Fibroblast of skin of scalp (primary cell): ENCODE data around the gene TMEM272. TPM values are rescaled to one million over a fixed set of nuclear protein-coding genes. Genes with fewer than 3 reads are reported as not detected.

ENCODE experiments used
- DNase-seq: peaks from one replicate; pipeline ENCODE4 v3.0.0-alpha.2; 2013
- polyA plus RNA-seq, 2 experiments: library from polyadenylated mRNA; unstranded; fragments of 120-200 nt; gene quantifications; one replicate each; pipeline ENCODE4 v1.2.1, GENCODE V29; 2013; ENCODE audit not compliant: insufficient read length in 2 of 2

The TMEM272 gene
- not detected for polyA plus RNA-seq (2013, experiment 1 of 2; ENCODE audit: insufficient read length)
- not detected for polyA plus RNA-seq (2013, experiment 2 of 2; ENCODE audit: insufficient read length)

DNA sequence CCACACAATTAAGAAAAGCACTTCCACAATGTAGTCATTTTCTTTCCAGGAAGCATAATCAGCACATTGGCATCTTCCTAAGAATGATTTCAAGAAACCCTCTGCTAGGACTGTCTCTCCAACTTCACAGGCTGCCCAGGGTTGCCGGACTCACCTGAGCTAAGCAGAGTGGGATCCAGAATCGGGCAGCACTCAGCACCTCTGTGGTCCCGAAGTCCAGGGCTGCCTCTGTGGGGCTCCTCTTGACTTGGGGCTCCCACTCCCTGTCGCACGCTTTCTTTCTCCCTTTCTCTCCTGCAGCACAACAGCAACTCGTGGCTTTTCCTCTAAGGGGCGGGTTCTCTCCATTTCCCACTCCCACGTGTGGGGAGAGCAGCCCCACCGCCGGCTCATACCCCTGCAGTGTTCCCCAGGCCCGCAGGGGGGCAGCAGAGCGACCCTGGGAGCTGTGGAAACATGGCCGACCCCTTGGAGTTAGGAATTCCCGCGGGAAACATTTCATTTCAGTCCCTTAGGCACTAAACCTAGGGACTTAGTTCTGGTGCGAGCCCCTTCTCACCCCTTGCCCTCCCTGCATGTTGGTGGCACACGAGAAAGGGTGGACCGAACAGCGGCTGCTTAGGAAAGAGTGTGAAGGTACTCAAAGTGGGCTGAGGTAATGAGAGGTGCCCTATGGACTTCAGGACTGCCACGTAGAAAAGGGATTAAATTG, at the start of gene TMEM272:
TMEM272 (minus strand) TSS at position 316 of the 712 bp plus-strand sequence. CDS start 6,647 bp downstream, outside the sequence.
- DNase-seq, result peak; percentile 43

- DNase-seq, result no peak
These were observed 49.3 kb upstream of the TMEM272 start for GRCh38 chr13:51894239-51894638.

DNA sequence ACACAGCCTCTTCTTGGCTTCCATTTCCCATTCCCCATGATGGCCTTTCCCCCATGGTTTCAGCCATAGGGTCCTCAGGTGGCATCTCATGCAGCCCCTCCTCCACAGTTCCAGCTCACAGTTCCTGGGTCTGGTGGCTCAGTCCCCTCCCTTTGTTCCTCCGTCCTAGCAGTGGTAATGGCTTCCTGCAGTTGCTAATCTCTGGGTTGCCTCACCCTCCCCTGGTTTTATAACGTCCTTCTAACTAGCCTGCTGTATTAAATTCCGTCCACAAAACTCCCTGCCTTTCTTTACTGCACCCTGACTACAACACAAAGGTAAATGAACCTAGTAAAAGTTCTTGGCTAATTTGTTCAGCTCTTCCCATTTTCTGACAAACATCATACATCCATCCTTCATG, 47.7 kb upstream of the TMEM272 start:
- no peak for DNase-seq

DNA sequence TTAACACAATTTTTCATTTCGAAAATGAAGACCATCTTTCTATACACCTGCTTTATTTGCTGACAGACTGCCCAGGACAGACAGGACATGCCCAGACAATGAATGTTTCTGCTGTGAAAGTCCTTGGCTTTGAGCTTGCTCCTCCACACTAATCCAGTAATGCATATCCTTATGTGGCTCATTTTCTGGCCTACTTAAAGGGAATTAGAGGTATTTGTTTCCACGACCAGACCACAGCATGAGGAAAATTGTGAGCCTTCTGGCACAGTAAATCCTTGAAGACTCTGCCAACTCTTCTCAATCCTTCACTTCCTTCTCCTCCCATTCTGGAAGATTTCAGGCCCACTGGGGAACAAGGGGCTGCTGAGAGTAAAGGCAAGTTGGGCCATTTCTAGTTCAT, 42.5 kb upstream of the TMEM272 start:
- no peak for DNase-seq

DNA sequence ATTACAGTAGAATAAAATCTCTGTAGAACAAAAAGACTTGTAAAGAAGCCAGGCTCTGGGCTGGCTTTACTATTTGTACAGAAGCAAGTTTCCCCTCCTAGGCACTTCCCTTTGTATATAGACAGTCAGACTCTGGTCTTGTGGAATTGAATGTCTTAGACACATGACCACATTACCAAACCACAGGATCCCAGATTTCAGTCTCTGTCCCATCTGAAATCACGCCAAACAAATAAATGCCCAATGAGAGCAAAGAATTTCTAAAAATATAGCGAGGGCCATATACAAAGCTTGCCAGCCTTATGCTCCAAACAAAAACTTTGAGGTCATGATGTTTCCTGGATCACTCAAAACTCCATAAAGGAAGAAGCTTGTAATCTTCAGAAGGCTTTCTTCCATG, 40.7 kb upstream of the TMEM272 start:
- no peak for DNase-seq

- DNase-seq, result no peak
These were observed 38.2 kb upstream of the TMEM272 start for GRCh38 chr13:51883226-51883600.

DNA sequence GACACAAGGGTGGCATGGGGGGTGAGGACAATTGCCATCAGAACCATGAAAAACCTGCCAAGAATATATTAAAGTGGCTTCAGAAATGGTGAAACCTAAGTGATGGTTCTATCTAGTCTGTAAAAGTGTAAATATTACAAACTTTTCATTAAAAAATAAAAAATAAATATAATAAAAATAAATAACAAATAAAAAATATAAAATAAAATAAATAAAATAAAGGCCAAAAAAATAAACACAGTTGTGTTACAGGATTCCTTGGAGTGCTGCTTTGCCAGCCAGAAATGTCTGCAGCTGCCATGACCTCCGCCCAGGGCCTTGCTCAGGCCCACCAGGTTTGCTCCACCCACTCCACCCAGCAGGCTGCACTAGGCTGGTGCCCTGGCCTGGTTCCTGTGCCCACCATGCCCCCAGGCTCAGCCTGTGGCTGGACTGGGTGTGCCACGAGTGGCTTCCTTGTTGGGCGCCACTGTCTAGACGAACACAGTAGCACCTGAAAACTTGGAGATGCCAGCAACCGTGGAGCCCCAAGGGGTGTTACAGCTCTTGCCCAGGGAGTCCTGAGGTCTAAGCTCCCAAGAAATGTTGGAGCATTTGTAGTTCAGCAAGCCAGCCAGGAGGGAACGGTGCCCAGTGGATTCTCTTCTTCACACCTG, 37.7 kb upstream of the TMEM272 start:
- DNase-seq, result no peak

DNA sequence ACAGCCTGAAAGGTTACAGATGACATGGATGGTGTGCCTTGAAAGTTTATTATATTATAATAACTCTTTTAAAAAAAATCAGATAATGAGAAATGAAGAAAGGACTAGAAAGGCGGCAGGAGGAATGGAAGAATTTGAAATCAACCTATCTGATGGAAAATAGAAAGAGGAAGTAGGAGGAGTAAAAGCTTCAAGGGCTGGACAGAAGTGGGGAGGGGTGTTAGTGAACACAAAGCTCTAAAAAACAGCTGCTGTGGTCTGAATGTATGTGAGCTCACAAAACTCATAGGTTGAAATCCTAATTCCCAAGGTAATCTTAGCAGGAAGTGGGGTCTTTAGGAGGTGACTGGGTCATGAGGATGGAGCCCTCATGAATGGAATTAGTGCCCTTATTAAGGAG, 36.3 kb upstream of the TMEM272 start:
- no peak for DNase-seq

GRCh38 chr13:51879133-51879532, 34.2 kb upstream of the TMEM272 start:
- no peak for DNase-seq

DNA sequence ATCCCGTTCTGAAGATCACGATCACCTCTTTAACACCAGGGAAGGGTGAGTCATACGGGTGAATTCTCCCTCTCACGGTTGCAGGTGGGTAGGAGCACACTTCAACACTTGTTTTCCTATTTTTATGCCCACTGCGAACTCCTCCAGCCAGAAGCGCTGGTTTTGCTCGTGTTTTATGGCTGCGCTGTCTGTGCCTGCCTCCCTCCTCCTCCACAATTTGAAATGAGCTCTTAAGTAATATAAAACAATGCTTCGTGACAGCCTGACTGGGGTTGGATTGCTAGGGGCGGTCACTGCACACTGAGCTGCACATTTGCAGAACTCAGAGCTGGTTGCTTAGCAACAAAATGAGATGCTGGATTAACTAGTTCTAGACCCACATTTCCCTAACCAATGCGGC, 29.7 kb upstream of the TMEM272 start:
- no peak for DNase-seq

DNA sequence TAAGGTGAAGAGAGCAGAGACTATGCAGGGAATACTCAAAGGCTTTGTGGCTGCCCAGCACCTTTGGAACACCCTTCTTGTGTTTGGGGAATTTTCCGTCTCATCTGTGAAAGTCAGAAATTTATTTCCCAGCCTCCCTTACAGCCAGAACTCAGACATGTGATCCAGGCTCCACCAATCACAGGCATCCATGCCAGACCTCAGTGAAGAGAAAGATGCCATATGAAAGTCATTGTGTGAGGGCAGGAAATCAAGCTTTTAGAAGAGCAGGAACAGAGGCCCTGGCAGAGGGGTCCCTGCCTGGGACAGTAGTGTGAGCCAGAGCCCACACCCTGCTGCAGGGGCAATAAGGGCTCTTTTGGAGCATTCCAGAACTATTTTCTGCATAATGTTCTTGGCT, 28.9 kb upstream of the TMEM272 start:
- DNase-seq, result no peak

DNA sequence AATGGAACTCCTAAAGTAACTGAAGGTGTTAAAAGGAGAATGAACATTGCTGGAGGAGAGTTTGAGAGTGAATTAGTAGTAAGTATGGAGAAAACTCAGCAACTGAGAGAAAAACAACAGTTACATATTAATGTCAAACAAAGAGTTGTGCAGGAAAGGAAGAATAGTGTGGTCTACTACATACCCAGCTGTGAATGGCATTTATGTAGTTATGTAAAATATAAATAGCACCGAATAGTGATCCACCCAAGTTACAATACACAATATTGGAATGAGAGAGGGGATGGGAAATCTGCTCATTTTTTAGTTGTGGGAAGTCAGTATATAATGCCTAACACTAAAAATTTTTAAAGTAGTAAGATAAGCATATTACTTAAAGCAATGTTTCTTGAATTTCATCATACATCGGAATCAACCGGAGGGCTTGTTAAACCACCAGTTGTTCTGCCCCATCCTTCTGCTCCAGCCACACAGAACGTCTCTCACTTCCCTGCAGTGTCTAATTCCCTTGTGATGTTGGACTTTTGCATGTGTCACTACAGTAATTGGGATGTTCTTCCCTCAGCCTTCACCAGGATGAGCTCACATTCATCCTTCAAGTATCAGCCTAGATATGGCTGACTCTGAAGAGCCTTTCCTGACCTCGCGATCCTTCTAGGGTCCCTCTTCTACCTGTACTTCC, 28.3 kb upstream of the TMEM272 start:
- no peak for DNase-seq

DNA sequence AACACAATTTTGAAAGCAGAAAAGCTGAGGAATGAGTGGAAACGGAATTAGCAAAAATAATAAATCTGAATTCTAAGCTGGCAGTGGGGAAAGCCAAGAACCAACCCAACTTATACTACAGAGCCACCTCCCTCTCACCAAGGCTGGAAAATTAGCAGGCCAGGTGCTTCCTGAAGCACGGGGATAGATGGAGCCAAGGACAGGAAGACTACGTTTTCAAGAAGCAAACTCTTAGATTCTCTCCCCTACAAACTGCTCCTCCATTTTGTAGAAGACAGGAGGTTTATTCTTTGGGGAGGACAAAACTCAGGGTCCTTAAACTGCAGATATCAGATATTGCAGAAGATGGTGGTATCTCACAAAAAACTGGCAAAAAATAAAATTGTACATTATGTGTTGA, 25.6 kb upstream of the TMEM272 start:
- no peak for DNase-seq

- no peak for DNase-seq
These were observed 24.9 kb upstream of the TMEM272 start for GRCh38 chr13:51869916-51870315.

DNA sequence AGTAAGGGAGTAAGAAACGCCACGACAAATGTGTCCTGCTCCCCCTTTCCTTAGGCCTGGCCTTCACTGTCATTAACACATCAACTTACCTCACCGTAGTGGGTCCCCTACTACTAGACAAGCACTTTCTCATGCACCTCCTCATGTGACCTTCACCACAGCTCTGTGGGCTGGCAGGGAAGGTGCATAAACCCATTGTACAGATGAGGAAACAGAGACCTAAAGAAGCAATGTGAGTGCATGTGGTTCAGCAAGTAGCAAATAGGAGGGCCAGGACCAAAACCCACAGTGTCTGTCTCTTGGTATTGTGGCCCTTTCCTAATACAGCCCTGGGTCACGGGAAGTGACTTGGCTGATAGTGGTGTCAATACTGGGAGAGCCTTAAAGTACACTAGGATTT, 22.1 kb upstream of the TMEM272 start:
- DNase-seq, result no peak

DNA sequence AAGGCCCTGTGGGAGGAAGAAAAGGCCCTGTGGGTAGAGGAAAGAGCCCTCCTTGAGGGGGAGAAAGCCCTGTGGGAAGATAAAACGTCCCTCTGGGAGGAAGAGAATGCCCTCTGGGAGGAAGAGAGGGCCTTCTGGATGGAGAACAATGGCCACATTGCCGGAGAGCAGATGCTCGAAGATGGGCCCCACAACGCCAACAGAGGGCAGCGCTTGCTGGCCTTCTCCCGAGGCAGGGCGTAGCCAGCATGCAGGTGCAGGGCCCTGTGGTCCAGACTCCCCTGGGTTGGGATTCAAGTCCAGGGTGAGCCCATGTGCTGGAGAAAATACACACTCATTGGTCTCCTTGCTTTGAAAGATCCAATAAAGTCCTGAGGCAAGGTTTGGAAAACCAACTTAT, 20.9 kb upstream of the TMEM272 start:
- no peak for DNase-seq

DNA sequence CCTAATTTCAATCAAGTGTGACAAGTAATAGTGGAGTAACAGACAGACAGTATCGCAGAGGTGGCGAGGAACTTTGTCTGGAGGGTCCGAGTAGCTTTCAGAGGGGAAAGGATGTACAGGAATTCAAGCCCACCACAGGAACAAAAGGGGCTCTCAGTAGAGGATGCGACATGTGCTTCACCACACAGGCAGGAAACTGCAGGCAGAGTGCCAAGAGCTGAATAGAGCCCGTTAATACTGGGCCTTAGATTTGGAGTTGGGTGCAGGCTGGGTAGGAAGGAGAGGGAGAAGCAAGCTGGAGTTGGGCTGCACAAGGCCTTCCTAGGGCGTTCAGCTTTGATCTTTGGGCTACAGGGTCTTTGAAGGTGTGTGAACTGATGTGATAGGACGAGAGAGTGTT, 18.0 kb upstream of the TMEM272 start:
- no peak for DNase-seq

DNA sequence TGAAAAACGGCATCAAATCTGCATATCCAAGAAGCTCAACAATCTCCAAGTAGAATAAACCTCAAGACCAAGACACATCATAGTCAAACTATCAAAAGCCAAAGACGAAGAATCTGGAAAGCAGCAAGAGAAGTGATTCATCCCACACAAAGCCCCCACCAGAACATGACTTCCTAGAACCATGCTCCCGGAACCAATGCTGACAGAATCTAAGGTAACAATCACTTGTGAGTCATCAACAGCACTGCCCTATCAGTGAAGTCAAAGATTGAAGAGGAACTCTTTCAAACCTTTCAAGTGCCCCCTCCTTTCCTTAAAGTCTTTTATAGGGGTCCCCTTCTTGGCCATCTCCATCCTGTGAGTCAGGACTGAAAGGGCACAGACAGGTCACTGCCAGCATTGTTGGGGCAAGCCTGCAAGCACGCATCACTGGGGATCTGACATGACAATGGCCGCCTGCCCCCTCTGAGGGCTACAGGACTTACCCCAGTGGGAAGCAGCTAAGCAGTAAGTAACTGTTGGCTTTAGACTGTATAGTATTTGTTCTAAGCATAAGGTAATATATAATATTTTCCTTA, 16.8 kb upstream of the TMEM272 start, which contains the start of gene CCDC70:
CCDC70 (plus strand) TSS at position 247 of the 578 bp plus-strand sequence. CDS start 3,443 bp downstream, outside the sequence.
- peak; percentile 9 for DNase-seq

DNA sequence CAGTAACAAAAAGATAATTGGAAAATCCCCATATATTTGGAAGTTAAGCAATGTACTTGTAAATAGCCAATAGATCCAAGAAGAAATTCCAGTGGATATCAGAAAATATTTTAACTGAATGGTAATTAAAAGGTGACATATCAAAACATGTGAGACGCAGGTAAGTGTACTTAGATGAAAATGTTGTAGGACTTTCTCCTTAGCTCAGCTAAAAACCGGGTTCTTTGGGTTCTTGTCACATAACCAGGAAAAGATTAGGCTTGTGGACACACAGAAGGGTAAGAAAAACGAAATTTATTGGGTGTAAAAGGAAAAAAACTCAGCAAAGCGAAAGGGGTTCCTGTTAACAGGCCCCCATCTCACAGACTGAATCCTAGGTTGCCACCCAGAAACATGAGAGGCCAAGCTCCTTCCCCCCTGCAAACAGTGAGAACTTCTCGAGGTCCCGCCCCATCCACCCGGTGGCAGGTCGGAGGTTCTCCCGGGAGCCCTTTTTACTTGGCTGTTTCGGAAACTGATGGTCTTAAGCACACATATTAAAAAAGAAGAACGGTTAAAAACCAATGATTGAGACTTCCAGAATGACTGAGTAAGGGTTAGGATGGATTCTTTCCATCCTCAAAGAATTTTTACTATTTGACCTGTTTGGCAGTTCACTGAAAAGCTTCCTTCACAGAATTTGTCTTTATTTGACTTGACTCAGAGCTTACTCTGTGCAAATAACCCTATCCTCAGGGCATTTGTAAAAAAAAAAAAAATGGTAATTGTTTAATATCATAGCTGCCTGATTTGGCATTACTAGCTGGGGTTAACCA, 13.7 kb upstream of the TMEM272 start:
- no peak for DNase-seq

- no peak for DNase-seq
These were observed 12.0 kb upstream of the TMEM272 start for GRCh38 chr13:51856998-51857397.

DNA sequence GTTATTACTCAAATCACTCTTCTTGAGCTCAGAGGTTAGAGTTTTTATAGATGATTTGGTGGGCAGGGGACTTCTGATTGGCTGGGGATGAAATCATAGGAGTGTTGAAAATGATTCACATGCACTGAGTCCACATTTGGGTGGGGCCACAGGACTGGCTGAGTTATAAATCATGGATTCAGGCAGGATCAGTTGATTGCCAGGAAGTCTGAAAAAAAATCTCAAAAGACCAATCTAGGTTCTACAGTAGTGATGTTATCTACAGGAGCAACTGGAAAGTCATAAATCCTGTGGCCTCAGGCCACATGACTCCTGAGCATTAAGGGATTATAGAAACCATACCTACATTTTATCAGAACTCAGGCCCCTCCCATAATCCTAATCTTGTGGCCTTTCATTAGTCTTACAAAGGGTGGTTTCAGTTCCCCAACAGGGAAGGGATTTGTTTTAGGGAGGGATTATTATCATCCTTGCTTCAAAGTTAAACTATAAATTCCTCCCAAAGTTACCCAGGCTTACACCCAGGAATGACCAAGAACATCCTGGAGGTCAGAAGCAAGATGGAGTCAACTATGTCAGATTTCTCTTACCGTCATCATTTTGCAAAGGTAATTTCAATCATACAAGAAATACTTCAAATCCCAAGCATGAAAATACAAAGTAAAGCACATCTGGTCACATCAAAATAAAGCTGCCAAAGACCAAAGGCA, 11.2 kb upstream of the TMEM272 start:
- DNase-seq, result no peak
